Aorta (tissue), 5 donors: ENCODE measurements around the gene MYO15B. TPM values are rescaled to one million over a fixed set of nuclear protein-coding genes. Genes with fewer than 3 reads are reported as not detected.

Experiments used
- ATAC-seq: fragments of 200-7000 bp; cut with Tn5 transposase; one replicate; pipeline ENCODE4 v1.9.1; 2022; ENCODE audit warnings: moderate library complexity; ENCODE audit not compliant: low FRiP score
- DNase-seq, 2 donors: peaks; one replicate each; pipeline ENCODE4 v3.0.0-alpha.2; 2020
- H3K27ac ChIP-seq, 2 donors: one replicate each; pipeline ENCODE4 v1.5.1; 2013; ENCODE audit warnings: low read length in 2 of 2, mild to moderate bottlenecking in 2 of 2, moderate library complexity in 2 of 2, control low read depth in 1 of 2, inconsistent platforms in 1 of 2, low read depth in 1 of 2
- H3K27me3 ChIP-seq, 2 donors: one replicate each; pipeline ENCODE4 v1.6.1; 2013; ENCODE audit warnings: control low read depth in 1 of 2, low read length in 1 of 2, mild to moderate bottlenecking in 1 of 2, moderate library complexity in 1 of 2; ENCODE audit not compliant: insufficient read depth in 2 of 2, control insufficient read depth in 1 of 2
- H3K36me3 ChIP-seq, 2 donors: one replicate each; pipeline ENCODE4 v1.6.1; 2013; ENCODE audit warnings: control low read depth in 1 of 2, low read length in 1 of 2, mild to moderate bottlenecking in 1 of 2; ENCODE audit not compliant: insufficient read depth in 2 of 2, control insufficient read depth in 1 of 2
- H3K4me1 ChIP-seq, 2 donors: one replicate each; pipeline ENCODE4 v1.6.1; 2013; ENCODE audit warnings: low read length in 2 of 2, control low read depth in 1 of 2, mild to moderate bottlenecking in 1 of 2, moderate library complexity in 1 of 2; ENCODE audit not compliant: insufficient read depth in 2 of 2, control insufficient read depth in 1 of 2
- H3K4me3 ChIP-seq, 2 donors: one replicate each; pipeline ENCODE4 v1.5.1; 2013; ENCODE audit warnings: low read length in 2 of 2, control low read depth in 1 of 2, mild to moderate bottlenecking in 1 of 2
- H3K9me3 ChIP-seq: one replicate; pipeline ENCODE4 v1.6.1; 2013; ENCODE audit warnings: mild to moderate bottlenecking, low read length; ENCODE audit not compliant: control insufficient read depth
- WGBS, 2 donors: extraction: QIAGEN DNeasy Blood & Tissue Kit; methylation state at CpG; one replicate each; pipeline ENCODE4 v1.1.7; 2013; 5-methylcytosine and 5-hydroxymethylcytosine counted together
- intact Hi-C, 2 donors: fragments of 100-400 bp; cut with DNase I; formaldehyde crosslinking; loops; one replicate each; pipeline versions ENCODE4 v1.14.2 to v1.15.0; 2022
- polyA plus RNA-seq, 2 donors: library from polyadenylated mRNA; stranded (reverse); fragments of 200-250 nt; gene quantifications; one replicate each; pipeline ENCODE4 v1.2.3, GENCODE V29; 2013
- total RNA-seq, 2 donors: library from RNA; stranded (reverse); fragmentation: NEBNext Ultra II Directional; extraction: Animal tissue kit (Norgen Biotek cat#: 25700); gene quantifications; one replicate each; pipeline ENCODE4 v1.2.1, GENCODE V29; 2021
- donor health status: healthy with polysubstance abuse.
- donor health status: Bipolar disorder and iron deficiency.
- donor health status: DM: no; HTN: no; CAD: no.
- donor health status: DM: no; HTN: no; CAD: no.
- donor health status: DM: yes; HTN: yes; CAD: no.

MYO15B gene
- total and polyA plus RNA-seq, 4 donors: 113 to 279 (median 138) TPM

DNA sequence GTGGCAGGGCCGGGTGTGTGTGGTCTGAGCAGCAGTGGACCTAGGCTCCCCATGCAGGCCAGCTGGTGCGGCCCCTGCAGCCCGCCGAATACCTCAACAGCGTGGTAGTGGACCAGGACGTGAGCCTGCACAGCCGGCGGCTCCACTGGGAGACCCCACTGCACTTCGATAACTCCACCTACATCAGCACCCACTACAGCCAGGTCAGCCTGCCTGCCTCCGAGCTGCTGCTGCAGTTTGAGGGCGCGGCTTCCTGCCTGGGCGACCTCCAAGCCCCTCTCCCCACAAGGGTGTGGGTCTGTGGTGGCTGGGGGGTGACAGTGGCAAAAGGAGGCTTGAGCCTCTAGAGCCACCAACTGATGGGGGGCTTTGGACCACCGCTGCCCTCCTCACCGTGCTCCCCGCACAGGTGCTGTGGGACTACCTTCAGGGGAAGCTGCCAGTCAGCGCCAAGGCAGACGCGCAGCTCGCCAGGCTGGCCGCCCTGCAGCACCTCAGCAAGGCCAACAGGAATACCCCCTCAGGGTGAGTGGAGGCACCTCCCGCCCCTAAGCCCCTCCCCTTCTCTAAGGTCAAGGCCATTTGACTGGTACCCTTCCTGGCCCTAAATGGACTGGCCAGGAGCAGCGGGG, 37.2 kb downstream of the MYO15B start:
- Histone ChIP-seq H3K27me3 (no peaks in the 10 kb centered on the region), H3K4me3 (no peak overlapping the region), H3K36me3 (no peaks in the 10 kb centered on the region), H3K9me3 (no peaks in the 10 kb centered on the region), H3K27ac (no peak overlapping the region), H3K4me1 (no peaks in the 10 kb centered on the region)
- no peak for ATAC-seq
- intact Hi-C loops: no loop called here
- DNase-seq: no peak
- WGBS, 2 donors: 87 to 92% methylated on average over 22 to 23 of the region's 23 CpGs

DNA sequence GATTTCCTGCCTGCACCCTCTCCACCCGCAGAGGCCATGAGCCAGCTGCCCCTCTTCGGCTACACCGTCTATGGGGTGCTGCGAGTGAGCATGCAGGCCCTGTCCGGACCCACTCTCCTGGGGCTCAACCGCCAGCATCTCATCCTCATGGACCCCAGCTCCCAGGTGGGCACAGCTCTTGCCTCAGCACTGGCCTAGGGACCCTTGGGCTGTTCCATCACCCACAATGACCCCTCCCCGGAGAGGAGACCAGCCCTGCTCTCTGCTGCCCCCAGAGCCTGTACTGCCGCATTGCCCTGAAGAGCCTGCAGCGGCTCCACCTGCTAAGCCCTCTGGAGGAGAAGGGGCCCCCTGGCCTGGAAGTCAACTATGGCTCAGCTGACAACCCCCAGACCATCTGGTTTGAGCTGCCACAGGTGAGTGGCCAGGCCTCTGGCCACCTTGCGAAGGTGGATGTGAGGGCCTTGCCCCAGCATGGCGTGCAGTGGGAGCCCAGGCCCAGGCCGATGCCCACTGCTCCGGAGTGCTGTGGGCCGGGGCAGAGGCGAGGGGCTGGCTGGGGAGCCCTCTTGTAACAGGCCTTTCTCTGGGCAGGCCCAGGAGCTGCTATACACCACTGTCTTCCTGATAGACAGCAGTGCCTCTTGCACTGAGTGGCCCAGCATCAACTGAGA, 38.4 kb downstream of the MYO15B start:
- Histone ChIP-seq H3K27ac (no peak overlapping the region), H3K4me3 (no peak overlapping the region), H3K9me3 (no peaks in the 10 kb centered on the region), H3K27me3 (no peaks in the 10 kb centered on the region), H3K36me3 (no peaks in the 10 kb centered on the region), H3K4me1 (no peaks in the 10 kb centered on the region)
- DNase-seq (no peak), ATAC-seq (no peak)
- intact Hi-C loops: no loop called here
- WGBS, 2 donors: 81 to 85% methylated on average over 15 of the region's 15 CpGs

DNA sequence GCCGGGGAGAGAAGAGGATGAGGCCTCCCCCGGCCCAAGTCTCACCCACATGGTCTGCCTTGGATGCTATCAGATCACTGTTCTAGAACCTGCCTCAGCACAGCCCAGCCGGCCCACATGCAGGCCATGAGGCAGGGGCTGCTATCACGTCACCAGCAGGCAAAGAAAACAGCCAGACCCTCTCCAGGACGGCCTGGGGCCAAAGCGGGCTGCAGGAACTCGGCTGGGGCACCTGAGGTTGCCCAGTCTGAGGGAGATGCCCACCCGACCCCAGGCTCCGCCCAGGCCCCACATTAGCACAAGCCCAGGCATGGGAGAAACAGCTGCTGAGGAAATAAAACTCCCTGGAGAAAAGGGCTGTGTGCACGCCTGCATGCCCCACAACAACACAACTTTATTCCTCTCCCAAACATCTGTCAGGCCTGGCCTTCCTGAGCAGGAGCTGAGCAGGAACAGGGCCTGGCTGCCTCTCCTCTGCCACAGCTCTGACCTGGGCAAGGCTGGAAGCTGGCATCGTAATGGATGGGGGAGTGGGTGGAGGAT, 39.0 kb downstream of the MYO15B start:
- intact Hi-C loops: no loop called here
- Histone ChIP-seq H3K27ac (no peak overlapping the region), H3K36me3 (no peaks in the 10 kb centered on the region), H3K4me1 (no peaks in the 10 kb centered on the region), H3K4me3 (no peak overlapping the region), H3K27me3 (no peaks in the 10 kb centered on the region), H3K9me3 (no peaks in the 10 kb centered on the region)
- DNase-seq: no peak
- WGBS, 2 donors: 81 to 84% methylated on average over 11 of the region's 11 CpGs
- ATAC-seq: no peak

GRCh38 chr17:75627094-75627493, 39.5 kb downstream of the MYO15B start:
- no peak for DNase-seq
- H3K9me3 ChIP-seq: no peaks in the 10 kb centered on the region
- H3K4me3 ChIP-seq: no peak overlapping the region
- intact Hi-C loops: no loop called here
- H3K27ac ChIP-seq: no peak overlapping the region
- no peaks in the 10 kb centered on the region for H3K27me3 ChIP-seq
- H3K4me1 ChIP-seq: no peaks in the 10 kb centered on the region
- no peak for ATAC-seq
- WGBS, 2 donors: 93 to 97% methylated on average over 10 of the region's 10 CpGs
- H3K36me3 ChIP-seq: no peaks in the 10 kb centered on the region

DNA sequence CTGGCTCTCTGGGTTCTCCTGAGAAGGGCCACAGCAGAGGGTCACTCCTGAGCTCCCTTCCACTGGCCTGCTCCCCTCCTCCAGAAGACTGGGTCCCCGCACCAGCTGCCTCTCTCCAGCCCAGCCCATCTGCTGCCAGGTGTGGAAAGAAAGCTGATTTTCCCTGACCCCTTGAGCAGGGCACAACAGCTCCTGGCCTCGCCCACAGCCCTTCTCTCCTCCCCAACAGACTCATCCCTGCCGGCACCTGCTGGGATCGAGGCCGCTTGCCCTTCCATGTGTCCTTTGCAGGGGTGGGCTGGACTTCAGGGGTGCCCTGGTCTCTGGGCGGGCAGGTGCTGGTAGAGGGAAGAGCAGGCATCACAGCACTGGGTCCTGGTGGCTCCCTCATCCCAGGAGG, 40.8 kb downstream of the MYO15B start:
- Histone ChIP-seq H3K4me3 (no peak overlapping the region), H3K4me1 (no peaks in the 10 kb centered on the region), H3K27me3 (no peaks in the 10 kb centered on the region), H3K36me3 (no peaks in the 10 kb centered on the region), H3K27ac (no peak overlapping the region), H3K9me3 (no peaks in the 10 kb centered on the region)
- intact Hi-C loops: no loop called here
- peak in 1 of 2 donors; percentile 73 for DNase-seq
- 91 to 93% methylated on average over 6 of the region's 6 CpGs for WGBS, 2 donors
- ATAC-seq: no peak

DNA sequence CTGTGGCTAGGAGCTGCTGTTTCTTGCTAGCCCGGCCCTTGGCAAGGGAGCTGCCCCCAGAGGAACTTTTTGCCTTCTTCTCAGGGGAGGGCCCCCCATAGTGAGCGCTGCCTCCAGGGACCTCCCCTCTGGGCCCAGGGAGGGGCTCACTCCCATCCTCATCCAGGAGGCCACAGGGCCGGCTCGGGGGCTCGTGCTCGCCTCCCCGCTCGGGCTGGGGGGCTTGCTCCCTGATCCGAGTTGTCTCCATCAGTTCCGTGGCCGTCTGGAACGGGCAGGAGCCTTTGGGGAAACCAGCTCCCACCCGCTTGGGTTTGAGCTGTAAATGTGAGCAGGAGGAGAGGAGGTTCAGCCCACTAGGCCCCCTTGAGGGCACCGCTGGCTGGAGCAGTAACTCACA, 41.6 kb downstream of the MYO15B start:
- Histone ChIP-seq H3K4me1 (no peaks in the 10 kb centered on the region), H3K4me3 (no peak overlapping the region), H3K36me3 (no peaks in the 10 kb centered on the region), H3K27ac (no peak overlapping the region), H3K27me3 (no peaks in the 10 kb centered on the region), H3K9me3 (no peaks in the 10 kb centered on the region)
- WGBS, 2 donors: 81% methylated on average over 14 of the region's 14 CpGs
- ATAC-seq (no peak), DNase-seq (no peak)
- intact Hi-C loops: no loop called here

GRCh38 chr17:75630071-75630917, 42.7 kb downstream of the MYO15B start:
- ATAC-seq (no peak), DNase-seq (no peak)
- H3K27me3 ChIP-seq: no peaks in the 10 kb centered on the region
- H3K27ac ChIP-seq: no peak overlapping the region
- no peaks in the 10 kb centered on the region for H3K36me3 ChIP-seq
- intact Hi-C loops: no loop called here
- no peak overlapping the region for H3K4me3 ChIP-seq
- no peaks in the 10 kb centered on the region for H3K4me1 ChIP-seq
- no peaks in the 10 kb centered on the region for H3K9me3 ChIP-seq
- 86 to 95% methylated on average over 24 to 26 of the region's 26 CpGs for WGBS, 2 donors

DNA sequence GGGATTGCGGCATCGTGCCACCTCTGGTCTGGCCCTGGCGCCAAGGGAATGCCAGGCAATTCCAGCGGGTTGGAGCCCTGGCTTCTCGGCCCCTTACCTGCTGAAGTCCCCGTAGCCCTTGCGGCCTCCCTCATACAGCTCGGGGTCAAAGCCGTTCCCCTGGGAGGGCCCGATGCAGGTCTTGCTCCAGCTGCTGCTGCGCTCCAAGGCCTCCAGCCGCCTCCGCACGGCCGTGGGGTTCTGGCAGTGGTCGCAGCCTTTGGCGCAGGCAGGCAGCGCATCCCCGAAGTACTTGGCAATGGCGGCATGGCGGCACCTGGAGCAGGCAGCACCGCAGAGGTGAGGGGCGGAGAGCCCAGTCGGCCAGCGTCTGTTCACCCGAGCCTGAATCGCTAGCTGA, 43.8 kb downstream of the MYO15B start:
- ATAC-seq (no peak), DNase-seq (peak in 1 of 2 donors; percentile 75)
- 93 to 95% methylated on average over 27 of the region's 27 CpGs for WGBS, 2 donors
- H3K4me1 ChIP-seq: no peaks in the 10 kb centered on the region
- no peaks in the 10 kb centered on the region for H3K36me3 ChIP-seq
- intact Hi-C loops: no loop called here
- no peaks in the 10 kb centered on the region for H3K27me3 ChIP-seq
- H3K4me3 ChIP-seq: no peak overlapping the region
- no peaks in the 10 kb centered on the region for H3K9me3 ChIP-seq
- H3K27ac ChIP-seq: no peak overlapping the region
